Subcutaneous abdominal adipose tissue (tissue), 5 donors: ENCODE results near the gene MEX3D.

Source experiments
- H3K27ac ChIP-seq: one replicate; pipeline ENCODE4 v1.7.0; 2013; ENCODE audit warnings: low read depth, mild to moderate bottlenecking, inconsistent platforms, low read length, moderate library complexity
- H3K27me3 ChIP-seq, 5 donors: one replicate each; pipeline ENCODE4 v1.7.0; 2013; ENCODE audit warnings: low read length in 5 of 5, inconsistent platforms in 1 of 5; ENCODE audit not compliant: control insufficient read depth in 5 of 5, insufficient read depth in 4 of 5
- H3K36me3 ChIP-seq, 5 donors: one replicate each; pipeline ENCODE4 v1.7.0; 2013; ENCODE audit warnings: low read length in 5 of 5; ENCODE audit not compliant: control insufficient read depth in 5 of 5, insufficient read depth in 5 of 5
- H3K4me1 ChIP-seq, 5 donors: one replicate each; pipeline ENCODE4 v1.7.0; 2013; ENCODE audit warnings: low read length in 5 of 5, mild to moderate bottlenecking in 3 of 5, moderate library complexity in 1 of 5; ENCODE audit not compliant: control insufficient read depth in 5 of 5, insufficient read depth in 5 of 5
- H3K4me3 ChIP-seq, 5 donors: one replicate each; pipeline ENCODE4 v1.7.0; 2013; ENCODE audit warnings: low read length in 5 of 5, low read depth in 1 of 5
- H3K9ac ChIP-seq, 5 donors: one replicate each; pipeline ENCODE4 v1.7.0; 2013; ENCODE audit warnings: low read length in 5 of 5, mild to moderate bottlenecking in 4 of 5, moderate library complexity in 3 of 5
- H3K9me3 ChIP-seq, 5 donors: one replicate each; pipeline ENCODE4 v1.7.0; 2013; ENCODE audit warnings: low read length in 5 of 5; ENCODE audit not compliant: control insufficient read depth in 5 of 5
- donor health status: healthy.
- donor health status: healthy.
- donor health status: healthy.
- donor health status: healthy.
- donor health status: healthy.

Gene MEX3D

GRCh38 chr19:1598777-1599459 is 30.8 kb upstream of the MEX3D start:
- H3K27me3 ChIP-seq: no peaks in the 10 kb centered on the region
- peaks cover 0 to 46% (median 29%) of the 10 kb centered on the region in 5 donors for H3K36me3 ChIP-seq
- H3K27ac ChIP-seq: no peak overlapping the region

GRCh38 chr19:1593501-1593772 is 25.3 kb upstream of the MEX3D start:
- H3K27me3 ChIP-seq: no peaks in the 10 kb centered on the region
- peaks cover 0 to 21% (median 15%) of the 10 kb centered on the region in 5 donors for H3K36me3 ChIP-seq
- H3K27ac ChIP-seq: no peak overlapping the region
- peak overlapping the region in 3 of 5 donors; percentile 72 to 88 (median 84) for H3K9ac ChIP-seq
- H3K4me1 ChIP-seq: peaks cover 3 to 38% (median 29%) of the 10 kb centered on the region in 5 donors
- H3K9me3 ChIP-seq: no peaks in the 10 kb centered on the region
- peak overlapping the region; percentile 70 to 80 (median 78) for H3K4me3 ChIP-seq

More at GRCh38 chr19:1598777-1599459, 30.8 kb upstream of the MEX3D start:
- Histone ChIP-seq H3K9me3 (no peaks in the 10 kb centered on the region), H3K9ac (no peak overlapping the region), H3K4me1 (peaks cover 0 to 20% (median 10%) of the 10 kb centered on the region in 5 donors), H3K4me3 (no peak overlapping the region)

- H3K27me3 ChIP-seq: no peaks in the 10 kb centered on the region
- peak within 1 kb of the TSS; percentile 69 for H3K27ac ChIP-seq
- H3K9ac ChIP-seq: peak within 1 kb of the TSS; percentile 79 to 97 (median 93)
- peaks cover 3 to 43% (median 31%) of the 10 kb centered on the region in 5 donors for H3K4me1 ChIP-seq
- H3K9me3 ChIP-seq: no peaks in the 10 kb centered on the region
- H3K36me3 ChIP-seq: peaks cover 0 to 16% (median 13%) of the 10 kb centered on the region in 5 donors
- H3K4me3 ChIP-seq: peak within 1 kb of the TSS; percentile 70 to 80 (median 78)
Observed at GRCh38 chr19:1592755-1593500, 24.8 kb upstream of the MEX3D start, which contains the start of gene MBD3. Gene MBD3, minus strand, starts transcription at chr19:1592865. Its CDS starts 234 bp downstream, at chr19:1592631.

GRCh38 chr19:1592024-1592754 is 24.1 kb upstream of the MEX3D start:
- Histone ChIP-seq H3K9me3 (no peaks in the 10 kb centered on the region), H3K27ac (peak overlapping the region; percentile 69), H3K9ac (peak overlapping the region; percentile 79 to 97 (median 93)), H3K36me3 (peaks cover 0 to 9% (median 6%) of the 10 kb centered on the region in 5 donors), H3K4me1 (peaks cover 3 to 47% (median 31%) of the 10 kb centered on the region in 5 donors), H3K4me3 (peak overlapping the region; percentile 70 to 79 (median 73)), H3K27me3 (no peaks in the 10 kb centered on the region)

GRCh38 chr19:1591421-1592023 is 23.4 kb upstream of the MEX3D start:
- H3K36me3 ChIP-seq: peaks cover 0 to 5% (median 4%) of the 10 kb centered on the region in 5 donors
- H3K4me3 ChIP-seq: peak overlapping the region; percentile 70 to 79 (median 73)
- no peaks in the 10 kb centered on the region for H3K27me3 ChIP-seq
- H3K9me3 ChIP-seq: no peaks in the 10 kb centered on the region
- peak overlapping the region; percentile 69 for H3K27ac ChIP-seq
- H3K4me1 ChIP-seq: peaks cover 3 to 42% (median 31%) of the 10 kb centered on the region in 5 donors
- peak overlapping the region; percentile 79 to 97 (median 93) for H3K9ac ChIP-seq

- Histone ChIP-seq H3K4me1 (peaks cover 3 to 42% (median 31%) of the 10 kb centered on the region in 5 donors), H3K9ac (peak overlapping the region; percentile 79 to 97 (median 93)), H3K9me3 (no peaks in the 10 kb centered on the region), H3K27ac (no peak overlapping the region), H3K4me3 (peak overlapping the region; percentile 23 to 78 (median 71)), H3K36me3 (peaks cover 0 to 5% (median 1%) of the 10 kb centered on the region in 5 donors), H3K27me3 (no peaks in the 10 kb centered on the region)
Observed at GRCh38 chr19:1590641-1591397, 22.7 kb upstream of the MEX3D start.

- H3K27ac ChIP-seq: no peak overlapping the region
- peaks cover 3 to 37% (median 26%) of the 10 kb centered on the region in 5 donors for H3K4me1 ChIP-seq
- H3K9me3 ChIP-seq: no peaks in the 10 kb centered on the region
- peak overlapping the region in 2 of 5 donors; percentile 30 to 43 for H3K9ac ChIP-seq
- peaks cover 0 to 15% (median 10%) of the 10 kb centered on the region in 5 donors for H3K36me3 ChIP-seq
- no peak overlapping the region for H3K4me3 ChIP-seq
- H3K27me3 ChIP-seq: no peaks in the 10 kb centered on the region
Observed at GRCh38 chr19:1587872-1588271, 19.7 kb upstream of the MEX3D start.

- H3K27ac ChIP-seq: no peak overlapping the region
- H3K4me3 ChIP-seq: no peak overlapping the region
- H3K4me1 ChIP-seq: peaks cover 0 to 18% (median 7%) of the 10 kb centered on the region in 5 donors
- H3K27me3 ChIP-seq: no peaks in the 10 kb centered on the region
- H3K36me3 ChIP-seq: peaks cover 0 to 41% (median 33%) of the 10 kb centered on the region in 5 donors
- H3K9me3 ChIP-seq: no peaks in the 10 kb centered on the region
- no peak overlapping the region for H3K9ac ChIP-seq
Observed at GRCh38 chr19:1585243-1585580, 17.1 kb upstream of the MEX3D start.
